Adipose tissue (tissue), 3 donors: ENCODE data around the gene VSTM4. TPM values are rescaled to one million over a fixed set of nuclear protein-coding genes. Genes with fewer than 3 reads are reported as not detected.

Source experiments
- H3K27ac ChIP-seq: one replicate; pipeline ENCODE4 v1.5.1; 2013; ENCODE audit warnings: low read depth, low read length
- WGBS, 3 donors: extraction: QIAGEN DNeasy Blood & Tissue Kit; methylation state at CpG; one replicate each; pipeline ENCODE4 v1.1.7; 2013; 5-methylcytosine and 5-hydroxymethylcytosine counted together
- polyA plus RNA-seq, 3 donors: library from polyadenylated mRNA; stranded (reverse); fragments of 200-250 nt; gene quantifications; one replicate each; pipeline ENCODE4 v1.2.3, GENCODE V29; 2013
- donor health status: healthy with polysubstance abuse.
- donor health status: Bipolar disorder and iron deficiency.
- donor health status: healthy.

Gene VSTM4
- polyA plus RNA-seq, 3 donors = 2.5 to 18.2 (median 9.4) TPM

DNA sequence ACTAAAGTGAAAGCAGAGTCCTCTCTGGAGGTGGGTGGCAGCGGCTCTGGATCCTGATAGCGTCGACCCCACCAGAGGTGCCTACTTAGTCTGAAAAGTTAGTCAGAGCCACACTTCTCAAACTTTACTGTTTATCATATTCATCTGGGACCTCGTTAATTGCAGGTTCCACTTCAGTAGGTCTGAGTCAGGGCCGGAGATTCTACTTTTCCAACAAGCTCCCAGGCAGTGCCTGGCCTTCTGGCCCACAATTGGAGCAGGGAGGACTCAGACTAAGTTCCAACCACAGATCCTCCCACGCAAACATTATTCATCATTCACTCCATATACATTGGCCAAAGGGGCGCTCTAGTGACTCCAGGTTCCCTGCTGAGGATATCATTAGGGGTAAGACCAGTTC is 78.1 kb downstream of the VSTM4 start:
- 86 to 91% (median 89%) methylated on average over 7 of the region's 7 CpGs for WGBS, 3 donors
- H3K27ac ChIP-seq = no peak overlapping the region

GRCh38 chr10:49036638-49037037 is 78.7 kb downstream of the VSTM4 start:
- H3K27ac ChIP-seq = no peak overlapping the region
- 91 to 97% (median 97%) methylated on average over 3 of the region's 3 CpGs for WGBS, 3 donors

GRCh38 chr10:49035920-49036319 is 79.4 kb downstream of the VSTM4 start:
- H3K27ac ChIP-seq = no peak overlapping the region
- WGBS, 3 donors = 75 to 86% (median 81%) methylated on average over 8 of the region's 8 CpGs

GRCh38 chr10:49034925-49035324 is 80.4 kb downstream of the VSTM4 start:
- WGBS, 3 donors = 85 to 97% (median 92%) methylated on average over 6 of the region's 6 CpGs
- no peak overlapping the region for H3K27ac ChIP-seq

DNA sequence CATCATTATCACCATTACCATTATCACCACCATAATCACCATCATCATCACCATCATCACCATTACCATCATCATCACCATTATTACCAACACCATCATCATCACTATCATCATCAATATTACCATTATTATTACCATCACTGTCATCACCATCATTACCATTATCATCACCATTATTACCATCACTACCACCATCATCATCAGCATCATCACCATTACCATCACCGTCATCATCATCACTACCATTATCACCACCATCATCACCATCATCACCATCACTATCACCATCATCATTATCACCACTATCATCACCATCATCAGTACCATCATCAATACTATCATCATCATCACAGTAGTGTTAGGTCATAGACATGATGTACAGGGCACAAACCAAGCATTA is 81.4 kb downstream of the VSTM4 start:
- WGBS, 3 donors = 89 to 94% (median 92%) methylated on average over 1 of the region's 1 CpG
- H3K27ac ChIP-seq = no peak overlapping the region

DNA sequence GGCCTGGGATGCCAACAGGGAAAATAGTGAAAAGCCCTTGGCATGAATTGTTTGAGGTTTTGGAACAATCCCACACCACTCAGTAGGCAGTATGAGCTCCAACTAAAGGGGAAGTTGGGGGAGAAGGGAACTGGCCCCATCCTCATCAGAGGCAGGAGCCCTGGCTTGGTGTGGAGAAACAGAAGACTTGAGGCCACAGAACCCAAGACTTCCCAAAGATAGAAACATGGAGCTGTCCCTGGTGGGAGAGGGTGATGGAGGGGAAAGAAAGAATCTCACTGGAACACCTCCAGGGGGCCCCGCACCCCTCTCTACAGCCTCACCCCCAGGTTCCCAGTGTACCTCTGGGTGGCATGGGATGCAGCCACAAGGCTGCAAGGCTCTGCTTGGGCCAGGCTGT is 85.7 kb downstream of the VSTM4 start:
- 93 to 100% (median 94%) methylated on average over 1 of the region's 1 CpG for WGBS, 3 donors
- H3K27ac ChIP-seq = no peak overlapping the region

DNA sequence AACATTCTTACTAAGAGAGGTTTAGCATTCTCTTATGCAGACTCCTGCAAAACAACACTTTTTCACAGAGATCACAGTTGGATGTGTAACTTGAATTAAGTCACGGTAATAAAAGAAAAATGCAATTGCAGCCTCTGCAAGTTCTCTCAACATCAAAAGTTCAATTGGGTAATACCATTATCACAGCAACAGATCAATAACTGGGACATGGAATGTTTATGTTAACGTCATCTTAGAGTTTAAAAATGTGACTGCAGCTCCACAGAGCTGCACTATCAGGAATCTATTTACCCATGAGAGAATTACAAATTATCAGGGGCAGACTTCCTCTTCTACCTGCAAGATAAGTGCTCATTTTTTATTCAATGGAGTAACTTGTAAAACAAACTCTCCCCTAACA is 86.7 kb downstream of the VSTM4 start:
- 34 to 89% (median 84%) methylated on average over 2 of the region's 2 CpGs for WGBS, 3 donors
- H3K27ac ChIP-seq = no peak overlapping the region

- WGBS, 3 donors = 67 to 95% (median 91%) methylated on average over 7 of the region's 7 CpGs
- H3K27ac ChIP-seq = no peak overlapping the region
These were observed 89.9 kb downstream of the VSTM4 start for GRCh38 chr10:49025347-49025983.

DNA sequence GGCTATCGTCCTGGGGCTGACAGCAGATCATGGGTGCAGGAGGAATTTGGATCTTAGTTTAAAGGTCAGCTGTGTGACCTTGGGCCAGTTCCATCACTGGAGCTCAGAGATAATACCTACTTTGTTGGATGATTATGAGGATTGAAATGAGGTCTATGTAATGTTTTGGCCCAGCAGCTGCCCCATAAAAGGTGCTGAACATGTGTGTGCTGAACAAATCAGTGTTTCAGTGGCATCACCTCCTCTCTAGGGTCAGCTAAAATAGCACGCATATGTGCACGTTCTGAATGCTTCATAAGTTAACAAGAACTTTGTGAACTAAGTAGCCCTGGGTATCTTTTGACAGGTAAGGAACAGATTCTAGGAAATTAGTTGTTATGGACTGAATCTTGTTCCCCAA is 90.8 kb downstream of the VSTM4 start:
- no peak overlapping the region for H3K27ac ChIP-seq
- 60 to 71% (median 65%) methylated on average over 3 of the region's 3 CpGs for WGBS, 3 donors

DNA sequence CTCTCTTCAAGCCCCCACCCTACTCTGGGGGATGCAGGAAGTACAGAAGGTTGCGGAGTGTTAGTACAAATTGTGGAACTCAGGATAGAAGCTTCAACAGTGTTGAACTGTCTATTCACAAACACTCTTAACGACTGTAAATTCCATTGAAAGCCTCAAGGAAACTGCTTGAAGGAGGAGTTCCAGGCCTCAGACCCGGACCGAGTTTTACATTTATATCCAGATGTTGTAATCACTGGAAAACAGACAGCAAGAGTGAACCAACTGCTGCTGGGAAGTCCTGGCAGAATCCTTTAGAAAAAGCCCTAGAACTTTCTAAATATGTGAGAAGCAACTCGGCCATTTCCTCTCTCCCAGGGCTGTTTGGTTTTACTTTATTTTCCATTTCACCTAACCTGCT is 91.6 kb downstream of the VSTM4 start:
- WGBS, 3 donors = 30 to 60% (median 31%) methylated on average over 5 of the region's 5 CpGs
- no peak overlapping the region for H3K27ac ChIP-seq

GRCh38 chr10:49023071-49023470 is 92.3 kb downstream of the VSTM4 start:
- no peak overlapping the region for H3K27ac ChIP-seq
- WGBS, 3 donors = 50 to 70% (median 61%) methylated on average over 2 of the region's 2 CpGs

- 79 to 97% (median 90%) methylated on average over 6 of the region's 6 CpGs for WGBS, 3 donors
- no peak overlapping the region for H3K27ac ChIP-seq
These were observed 93.6 kb downstream of the VSTM4 start for GRCh38 chr10:49021685-49022084.

DNA sequence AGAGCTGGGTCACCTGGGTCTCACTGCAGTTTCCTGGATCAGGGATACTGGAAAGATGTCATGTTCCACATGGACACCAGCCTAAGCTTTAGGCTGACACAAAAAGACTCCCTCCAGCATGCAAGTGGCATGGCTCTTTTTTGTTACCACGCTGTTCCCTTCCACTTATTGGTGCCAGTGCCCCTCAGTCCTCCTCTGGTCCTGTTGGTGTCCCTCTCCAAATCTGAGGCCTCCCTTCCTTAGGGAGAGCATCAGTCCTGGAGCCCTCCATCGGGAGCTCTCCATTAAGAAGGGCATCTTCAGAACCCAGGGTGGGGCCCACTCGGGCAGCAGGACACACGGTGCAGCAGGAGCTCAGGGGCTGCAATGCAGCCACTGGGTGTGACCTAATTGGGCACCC is 99.6 kb downstream of the VSTM4 start:
- H3K27ac ChIP-seq = no peak overlapping the region
- 76 to 92% (median 91%) methylated on average over 4 of the region's 4 CpGs for WGBS, 3 donors

DNA sequence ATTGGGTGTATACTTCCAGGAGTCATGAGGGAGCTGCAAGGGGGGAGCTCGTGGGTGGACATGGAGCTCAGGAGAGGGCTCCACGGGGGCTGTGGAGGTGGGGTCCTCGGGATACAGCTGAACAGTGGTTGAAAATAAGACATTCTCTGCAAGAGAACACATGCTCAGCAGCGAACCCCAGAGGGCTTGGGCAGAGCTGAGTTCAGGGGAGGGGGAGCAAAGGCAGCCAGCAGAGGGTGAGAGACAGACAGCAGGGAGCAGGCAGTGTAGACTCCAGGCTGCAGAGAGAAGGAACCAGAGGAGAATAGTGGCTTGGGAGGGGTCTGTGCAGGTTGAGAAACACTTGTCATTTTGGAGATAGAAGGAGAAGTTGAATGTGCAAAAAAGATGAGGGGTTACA is 102.7 kb downstream of the VSTM4 start:
- WGBS, 3 donors = 66 to 86% (median 75%) methylated on average over 4 of the region's 4 CpGs
- H3K27ac ChIP-seq = no peak overlapping the region

GRCh38 chr10:49011756-49012155 is 103.6 kb downstream of the VSTM4 start:
- no peak overlapping the region for H3K27ac ChIP-seq
- 82 to 93% (median 92%) methylated on average over 11 of the region's 11 CpGs for WGBS, 3 donors

GRCh38 chr10:49010865-49011264 is 104.5 kb downstream of the VSTM4 start:
- WGBS, 3 donors = 37 to 38% (median 38%) methylated on average over 4 of the region's 4 CpGs
- no peak overlapping the region for H3K27ac ChIP-seq

- WGBS, 3 donors = 61 to 66% (median 65%) methylated on average over 4 of the region's 4 CpGs
These were observed 105.0 kb downstream of the VSTM4 start for GRCh38 chr10:49010295-49010694.

GRCh38 chr10:49009199-49009979 is 105.9 kb downstream of the VSTM4 start:
- WGBS, 3 donors = 51 to 61% (median 61%) methylated on average over 8 of the region's 8 CpGs
- no peak overlapping the region for H3K27ac ChIP-seq

More at GRCh38 chr10:49010295-49010694, 105.0 kb downstream of the VSTM4 start:
- no peak overlapping the region for H3K27ac ChIP-seq

DNA sequence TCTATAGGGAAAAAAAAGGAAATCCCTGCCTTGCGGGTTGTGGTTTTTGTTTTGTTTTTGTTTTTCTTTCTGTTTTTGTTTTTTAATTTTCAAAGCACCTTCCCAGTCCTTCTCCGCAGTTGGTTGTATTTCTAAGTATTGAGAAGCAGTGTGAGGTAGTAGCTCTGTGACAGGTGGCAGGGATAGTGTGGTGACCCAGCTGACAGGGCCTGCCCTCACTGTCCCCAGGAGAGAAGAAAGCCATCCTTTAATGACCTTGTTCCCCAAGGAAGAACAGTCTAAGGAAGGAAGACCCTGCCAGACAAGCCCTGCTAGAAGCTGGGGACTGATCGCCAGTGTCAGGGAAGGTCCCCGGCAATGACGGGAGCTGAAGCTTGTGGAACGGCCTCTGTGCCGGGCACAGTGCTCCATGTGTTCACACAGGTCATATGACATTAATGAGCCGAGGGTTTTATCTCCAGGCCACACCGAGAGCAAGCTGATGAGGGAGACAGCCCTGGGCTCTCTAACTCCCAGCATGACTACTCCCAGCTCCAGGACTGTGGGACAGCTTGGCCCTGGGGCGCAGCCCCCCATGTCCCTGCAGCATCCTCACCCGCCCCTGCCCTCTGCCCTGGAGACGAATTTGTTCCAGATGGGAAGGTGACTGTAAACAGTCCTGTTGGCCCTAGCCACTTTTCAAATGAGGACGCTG is 106.7 kb downstream of the VSTM4 start:
- 64 to 81% (median 76%) methylated on average over 13 of the region's 13 CpGs for WGBS, 3 donors
- H3K27ac ChIP-seq = no peak overlapping the region
